Measurements from ENCODE around the gene GNPTAB.
A peak's percentile ranks its signal among the peaks of the same experiment; 100 is the strongest.
"Not testable (repeated sequence)": the region's sequence is repeated elsewhere in the genome, so short reads cannot be mapped to it uniquely, and the experiment has no call there.

Gene GNPTAB

GRCh38 chr12:101854747-101855146, 24.0 kb upstream of the GNPTAB start:
- no peak for DNase-seq (ENCODE audit: low read depth in 1 of 2, low spot score in 1 of 2)

- no peak for DNase-seq (ENCODE audit: low read depth in 1 of 2, low spot score in 1 of 2)
Observed at GRCh38 chr12:101852998-101853397, 22.2 kb upstream of the GNPTAB start.

- no peak for DNase-seq (ENCODE audit: low read depth in 1 of 2, low spot score in 1 of 2)
Observed at GRCh38 chr12:101850199-101850598, 19.4 kb upstream of the GNPTAB start.

- no peak for DNase-seq (ENCODE audit: low read depth in 1 of 2, low spot score in 1 of 2)
Observed at GRCh38 chr12:101847325-101847724, 16.6 kb upstream of the GNPTAB start.

GRCh38 chr12:101845137-101845711, 14.5 kb upstream of the GNPTAB start:
- no peak for DNase-seq (ENCODE audit: low read depth in 1 of 2, low spot score in 1 of 2)

- DNase-seq (ENCODE audit: low read depth in 1 of 2, low spot score in 1 of 2), result no peak
Observed at GRCh38 chr12:101841069-101841468, 10.3 kb upstream of the GNPTAB start.

GRCh38 chr12:101839324-101840283, 8.8 kb upstream of the GNPTAB start:
- DNase-seq (ENCODE audit: low read depth in 1 of 2, low spot score in 1 of 2), result peak; percentile 40 to 46

- DNase-seq (ENCODE audit: low read depth in 1 of 2, low spot score in 1 of 2), result no peak
Observed at GRCh38 chr12:101838628-101839323, 8.0 kb upstream of the GNPTAB start.

GRCh38 chr12:101832030-101832429, 1.3 kb upstream of the GNPTAB start:
- no peak for DNase-seq (ENCODE audit: low read depth in 1 of 2, low spot score in 1 of 2)

- no peak for DNase-seq (ENCODE audit: low read depth in 1 of 2, low spot score in 1 of 2)
Observed at GRCh38 chr12:101829639-101830366, 956 bp downstream of the GNPTAB start.

GRCh38 chr12:101828463-101829196, 2.1 kb downstream of the GNPTAB start:
- DNase-seq (ENCODE audit: low read depth in 1 of 2, low spot score in 1 of 2), result no peak

GRCh38 chr12:101826766-101827368, 3.9 kb downstream of the GNPTAB start:
- no peak for DNase-seq (ENCODE audit: low read depth in 1 of 2, low spot score in 1 of 2)

- DNase-seq (ENCODE audit: low read depth in 1 of 2, low spot score in 1 of 2), result no peak
Observed at GRCh38 chr12:101824831-101825230, 5.9 kb downstream of the GNPTAB start.

GRCh38 chr12:101823891-101824290, 6.9 kb downstream of the GNPTAB start:
- DNase-seq (ENCODE audit: low read depth in 1 of 2, low spot score in 1 of 2), result peak; percentile 30 to 42

GRCh38 chr12:101823039-101823438, 7.7 kb downstream of the GNPTAB start:
- DNase-seq (ENCODE audit: low read depth in 1 of 2, low spot score in 1 of 2), result no peak

- no peak for DNase-seq (ENCODE audit: low read depth in 1 of 2, low spot score in 1 of 2)
Observed at GRCh38 chr12:101819467-101819866, 11.3 kb downstream of the GNPTAB start.

GRCh38 chr12:101818689-101819088, 12.1 kb downstream of the GNPTAB start:
- not testable (repeated sequence) for DNase-seq (ENCODE audit: low read depth in 1 of 2, low spot score in 1 of 2)

- DNase-seq (ENCODE audit: low read depth in 1 of 2, low spot score in 1 of 2), result no peak
Observed at GRCh38 chr12:101813117-101813516, 17.6 kb downstream of the GNPTAB start.

GRCh38 chr12:101812716-101813115, 18.0 kb downstream of the GNPTAB start:
- DNase-seq (ENCODE audit: low read depth in 1 of 2, low spot score in 1 of 2), result not testable (repeated sequence)

GRCh38 chr12:101811342-101811741, 19.4 kb downstream of the GNPTAB start:
- not testable (repeated sequence) for DNase-seq (ENCODE audit: low read depth in 1 of 2, low spot score in 1 of 2)
